ENCODE data around the gene C6orf132. TPM values are rescaled to one million over a fixed set of nuclear protein-coding genes. Genes with fewer than 3 reads are reported as not detected.
"Not testable (repeated sequence)": the region's sequence is repeated elsewhere in the genome, so short reads cannot be mapped to it uniquely, and the experiment has no call there.

Gene C6orf132
- total and polyA plus RNA-seq, 9 donors, result 0.33 to 2.3 (median 0.68) TPM

DNA sequence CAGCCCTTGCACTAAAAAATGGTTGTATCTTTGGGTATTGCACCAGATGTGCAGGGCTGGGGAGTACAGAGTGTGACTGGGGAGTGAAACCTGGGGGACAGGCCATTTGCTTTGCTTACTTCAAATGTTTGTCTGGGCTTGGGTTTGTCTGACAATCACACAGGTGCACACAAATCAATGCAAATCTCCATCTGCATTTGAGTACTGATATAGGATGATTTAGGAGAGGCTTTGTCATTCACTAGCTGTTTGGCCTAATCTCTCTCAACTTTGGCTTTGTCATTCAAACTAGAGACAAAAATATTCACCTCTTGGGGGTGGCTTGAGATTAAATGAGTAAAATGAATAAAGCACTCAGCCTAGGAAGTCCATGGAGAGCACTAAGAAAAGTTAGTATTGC lies 34.6 kb upstream of the C6orf132 start:
- H3K9me3 ChIP-seq (replicated peaks; ENCODE audit: control insufficient read depth, low read depth, low read length), result no peaks in the 10 kb centered on the region
- DNase-seq, result no peak
- H3K4me3 ChIP-seq (ENCODE audit: low read length), result no peak overlapping the region
- H3K4me1 ChIP-seq (ENCODE audit: control insufficient read depth, insufficient read depth, low read length), result peaks cover 5% of the 10 kb centered on the region
- H3K27me3 ChIP-seq (ENCODE audit: control insufficient read depth, insufficient read depth, low read length), result peaks cover 7% of the 10 kb centered on the region
- no peaks in the 10 kb centered on the region for H3K36me3 ChIP-seq (ENCODE audit: control insufficient read depth, insufficient read depth, low read length)
- H3K27ac ChIP-seq (ENCODE audit: low read length), result no peak overlapping the region

DNA sequence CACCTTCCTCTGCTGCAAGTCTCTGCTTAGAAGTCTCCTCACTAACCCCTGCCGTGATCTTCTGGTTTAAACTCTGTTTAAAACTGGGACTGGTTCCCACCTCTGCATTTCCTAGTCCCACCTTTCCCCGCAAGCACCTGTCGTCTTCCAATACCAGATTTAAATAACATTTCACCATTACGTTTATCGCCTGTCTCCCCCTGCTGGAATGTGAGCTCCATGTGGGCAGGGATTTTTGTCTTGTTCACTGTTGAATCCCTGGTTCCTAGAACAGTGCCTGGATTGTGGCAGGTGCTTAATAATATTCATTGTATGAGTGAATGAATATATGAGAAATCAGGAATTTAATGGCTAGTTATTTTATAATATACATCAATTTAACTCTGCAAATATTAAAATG lies 33.4 kb upstream of the C6orf132 start:
- Histone ChIP-seq H3K27ac (ENCODE audit: low read length) (no peak overlapping the region), H3K4me1 (ENCODE audit: control insufficient read depth, insufficient read depth, low read length) (peaks cover 5% of the 10 kb centered on the region), H3K27me3 (ENCODE audit: control insufficient read depth, insufficient read depth, low read length) (peaks cover 7% of the 10 kb centered on the region), H3K9me3 (replicated peaks; ENCODE audit: control insufficient read depth, low read depth, low read length) (no peaks in the 10 kb centered on the region), H3K4me3 (ENCODE audit: low read length) (no peak overlapping the region), H3K36me3 (ENCODE audit: control insufficient read depth, insufficient read depth, low read length) (no peaks in the 10 kb centered on the region)
- no peak for DNase-seq
- 77% methylated on average over 1 of the region's 5 CpGs for WGBS (ENCODE audit: insufficient coverage)

DNA sequence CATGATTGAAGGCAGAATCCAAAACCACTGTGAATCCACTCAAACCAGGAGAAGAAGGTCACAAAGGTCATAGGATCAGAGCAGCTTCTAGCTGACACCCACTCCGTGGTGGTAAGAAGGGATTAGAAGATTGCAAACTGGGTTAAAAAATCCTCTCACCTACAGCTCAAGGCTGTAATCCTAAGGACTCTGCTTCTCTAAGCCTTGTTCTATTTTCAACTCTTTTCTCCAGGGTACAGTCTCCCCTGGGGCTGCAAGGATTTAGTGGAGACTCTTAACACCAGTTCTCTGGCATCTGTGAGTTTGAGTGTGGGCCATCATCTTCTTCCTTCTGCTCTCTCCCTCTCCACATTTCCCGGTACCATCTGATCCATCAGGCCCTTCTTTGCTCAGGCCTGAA lies 30.7 kb upstream of the C6orf132 start, which contains the start of gene GUCA1A:
Gene GUCA1A (plus strand): TSS at position 264 of the 400 bp plus-strand sequence. CDS start 250 bp downstream, outside the sequence.
- H3K27me3 ChIP-seq (ENCODE audit: control insufficient read depth, insufficient read depth, low read length), result peaks cover 5% of the 10 kb centered on the region
- no peak within 1 kb of the TSS for H3K4me3 ChIP-seq (ENCODE audit: low read length)
- no peak within 1 kb of the TSS for H3K27ac ChIP-seq (ENCODE audit: low read length)
- WGBS (ENCODE audit: insufficient coverage), result 88% methylated on average over 1 of the region's 2 CpGs
- H3K4me1 ChIP-seq (ENCODE audit: control insufficient read depth, insufficient read depth, low read length), result peaks cover 4% of the 10 kb centered on the region
- DNase-seq, result no peak
- H3K36me3 ChIP-seq (ENCODE audit: control insufficient read depth, insufficient read depth, low read length), result no peaks in the 10 kb centered on the region
- H3K9me3 ChIP-seq (replicated peaks; ENCODE audit: control insufficient read depth, low read depth, low read length), result no peaks in the 10 kb centered on the region

DNA sequence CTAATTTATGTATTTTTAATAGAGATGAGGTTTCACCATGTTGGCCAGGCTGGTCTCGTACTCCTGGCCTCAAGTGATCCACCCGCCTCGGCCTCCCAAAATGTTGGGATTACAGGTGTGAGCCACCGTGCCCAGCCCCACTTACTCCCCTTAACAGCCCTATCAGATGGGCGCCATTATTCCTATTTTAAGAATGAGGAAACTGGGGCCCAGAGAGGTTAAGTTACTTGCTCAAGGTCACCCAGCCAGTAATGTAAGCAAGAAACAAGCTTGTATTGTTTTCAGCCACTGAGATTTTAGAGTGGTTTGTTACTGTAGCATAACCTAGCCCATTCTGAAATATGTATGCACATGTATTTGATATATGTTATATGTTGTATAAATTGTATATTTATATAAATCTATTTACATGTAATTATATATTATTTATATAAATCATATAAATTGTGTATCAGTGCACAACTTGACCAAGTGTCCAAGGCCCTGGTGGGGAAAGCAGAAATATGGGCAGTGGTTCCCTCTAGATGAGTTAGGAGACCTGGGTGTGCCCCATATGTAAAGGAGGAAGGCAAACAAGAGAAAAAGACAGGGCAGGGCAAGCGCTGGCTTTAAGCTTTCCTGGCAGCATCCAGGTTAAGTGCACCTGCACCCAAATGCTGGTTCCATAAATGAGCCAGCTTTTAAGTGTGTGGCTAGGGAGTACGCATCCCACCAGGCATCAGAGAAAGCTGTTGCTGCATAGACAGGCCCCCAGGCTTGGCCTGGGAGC lies 29.6 kb upstream of the C6orf132 start:
- Histone ChIP-seq H3K4me1 (ENCODE audit: control insufficient read depth, insufficient read depth, low read length) (no peaks in the 10 kb centered on the region), H3K36me3 (ENCODE audit: control insufficient read depth, insufficient read depth, low read length) (no peaks in the 10 kb centered on the region), H3K4me3 (ENCODE audit: low read length) (no peak overlapping the region), H3K27me3 (ENCODE audit: control insufficient read depth, insufficient read depth, low read length) (no peaks in the 10 kb centered on the region), H3K27ac (ENCODE audit: low read length) (no peak overlapping the region), H3K9me3 (replicated peaks; ENCODE audit: control insufficient read depth, low read depth, low read length) (no peaks in the 10 kb centered on the region)
- no peak for DNase-seq
- 86% methylated on average over 4 of the region's 7 CpGs for WGBS (ENCODE audit: insufficient coverage)

DNA sequence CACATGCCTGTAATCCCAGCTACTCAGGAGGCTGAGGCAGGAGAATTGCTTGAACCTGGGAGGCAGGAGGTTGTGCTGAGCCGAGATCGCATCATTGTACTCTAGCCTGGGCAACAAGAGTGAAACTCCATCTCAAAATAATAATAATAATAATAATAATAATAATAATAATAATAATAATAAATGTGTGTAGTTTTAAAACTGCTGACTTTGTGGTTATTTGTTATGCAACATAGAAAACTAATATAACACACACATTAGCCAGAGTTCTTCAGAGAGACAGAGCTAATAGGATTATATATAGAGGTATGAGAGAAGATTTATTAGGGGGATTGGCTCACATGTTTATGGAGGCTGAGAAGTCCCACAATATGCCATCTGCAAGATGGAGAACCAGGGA lies 27.4 kb upstream of the C6orf132 start:
- not testable (repeated sequence) for DNase-seq

DNA sequence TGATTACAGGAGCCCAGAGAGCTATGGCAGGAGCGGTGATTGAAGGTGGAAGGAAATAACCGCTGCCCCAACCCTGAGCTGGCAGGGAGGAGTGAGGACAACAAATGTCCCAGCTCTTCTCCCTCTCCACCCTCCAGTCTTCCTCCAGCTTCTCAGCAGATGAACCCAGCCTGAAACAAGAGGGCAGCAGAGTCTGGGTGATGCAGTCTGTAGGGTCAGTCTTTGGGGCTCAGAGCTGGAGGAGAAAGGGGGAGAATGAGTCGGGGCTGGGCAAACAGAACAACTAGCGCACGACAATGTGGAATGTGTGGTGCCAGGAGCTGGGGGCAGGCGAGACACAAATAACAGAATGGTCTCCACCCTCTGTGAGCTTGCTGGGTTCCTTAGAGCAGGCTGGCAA lies 26.2 kb upstream of the C6orf132 start:
- Histone ChIP-seq H3K27me3 (ENCODE audit: control insufficient read depth, insufficient read depth, low read length) (no peaks in the 10 kb centered on the region), H3K9me3 (replicated peaks; ENCODE audit: control insufficient read depth, low read depth, low read length) (no peaks in the 10 kb centered on the region), H3K27ac (ENCODE audit: low read length) (no peak overlapping the region), H3K36me3 (ENCODE audit: control insufficient read depth, insufficient read depth, low read length) (no peaks in the 10 kb centered on the region), H3K4me3 (ENCODE audit: low read length) (no peak overlapping the region), H3K4me1 (ENCODE audit: control insufficient read depth, insufficient read depth, low read length) (no peaks in the 10 kb centered on the region)
- no peak for DNase-seq
- no CpG with 5 or more reads among the region's 6 CpGs for WGBS (ENCODE audit: insufficient coverage)

More for the DNA sequence above, 27.4 kb upstream of the C6orf132 start:
- H3K9me3 ChIP-seq (replicated peaks; ENCODE audit: control insufficient read depth, low read depth, low read length); H3K4me3 ChIP-seq (ENCODE audit: low read length); H3K27ac ChIP-seq (ENCODE audit: low read length); H3K4me1 ChIP-seq (ENCODE audit: control insufficient read depth, insufficient read depth, low read length); H3K27me3 ChIP-seq (ENCODE audit: control insufficient read depth, insufficient read depth, low read length); H3K36me3 ChIP-seq (ENCODE audit: control insufficient read depth, insufficient read depth, low read length): not testable (repeated sequence)
- WGBS (ENCODE audit: insufficient coverage), result no CpG with 5 or more reads among the region's 2 CpGs

DNA sequence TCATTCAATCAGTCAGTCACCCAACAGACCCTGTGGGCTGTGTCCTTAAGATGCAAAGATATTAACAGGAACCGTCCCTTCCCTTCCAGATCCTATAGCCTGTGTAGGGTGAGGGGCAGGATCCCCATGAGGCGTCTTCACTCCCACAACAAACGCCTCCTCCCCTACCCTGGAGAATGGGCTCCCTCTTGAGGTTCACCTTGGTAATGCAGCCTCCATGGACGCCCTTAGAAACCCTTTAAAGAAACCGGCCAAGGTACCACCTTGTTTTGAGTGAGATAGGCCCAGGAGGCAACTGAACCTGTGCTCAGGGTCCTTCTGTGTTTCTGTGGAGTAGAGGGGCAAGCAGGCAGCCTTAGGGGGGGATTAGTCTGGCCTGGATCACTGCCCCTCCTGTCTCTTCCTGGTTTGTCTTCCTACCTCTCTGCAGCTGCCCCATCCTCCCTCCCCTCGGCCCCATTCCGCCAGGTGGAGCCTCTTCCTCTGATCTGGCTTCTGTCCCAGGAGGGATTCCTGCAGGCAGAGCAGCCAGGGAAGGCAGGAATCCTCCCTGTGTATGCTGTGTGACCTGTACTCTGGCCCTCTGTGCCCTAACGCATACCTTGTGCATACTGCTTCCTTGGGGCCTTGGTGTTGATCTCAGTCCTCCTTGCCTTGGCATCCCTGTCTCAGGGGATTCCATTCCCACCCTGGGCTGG lies 24.2 kb upstream of the C6orf132 start:
- Histone ChIP-seq H3K27ac (ENCODE audit: low read length) (no peak overlapping the region), H3K4me1 (ENCODE audit: control insufficient read depth, insufficient read depth, low read length) (no peaks in the 10 kb centered on the region), H3K36me3 (ENCODE audit: control insufficient read depth, insufficient read depth, low read length) (no peaks in the 10 kb centered on the region), H3K4me3 (ENCODE audit: low read length) (no peak overlapping the region), H3K9me3 (replicated peaks; ENCODE audit: control insufficient read depth, low read depth, low read length) (no peaks in the 10 kb centered on the region), H3K27me3 (ENCODE audit: control insufficient read depth, insufficient read depth, low read length) (peaks cover 2% of the 10 kb centered on the region)
- WGBS (ENCODE audit: insufficient coverage), result 31% methylated on average over 3 of the region's 8 CpGs
- DNase-seq, result peak; percentile 70

DNA sequence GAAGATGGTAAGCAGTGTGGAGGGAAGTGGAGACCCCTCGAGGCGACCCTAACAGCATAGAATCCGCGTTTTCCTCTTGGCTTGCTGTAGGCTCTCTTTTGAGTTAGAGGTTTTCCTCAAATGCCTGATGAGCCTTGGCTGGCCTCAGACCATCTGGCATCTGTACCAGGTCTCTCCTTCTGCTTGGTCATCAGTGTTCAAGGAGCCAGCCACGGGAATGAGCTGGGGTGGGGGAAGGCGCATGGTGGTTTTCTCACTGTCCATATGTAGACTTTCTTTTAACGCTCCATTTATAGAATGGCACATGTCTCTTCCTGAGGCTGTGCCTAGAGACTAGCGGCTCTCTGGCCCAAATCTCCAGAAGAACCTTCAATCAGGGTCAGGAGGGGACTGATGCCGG lies 22.6 kb upstream of the C6orf132 start:
- Histone ChIP-seq H3K36me3 (ENCODE audit: control insufficient read depth, insufficient read depth, low read length) (no peaks in the 10 kb centered on the region), H3K9me3 (replicated peaks; ENCODE audit: control insufficient read depth, low read depth, low read length) (no peaks in the 10 kb centered on the region), H3K27me3 (ENCODE audit: control insufficient read depth, insufficient read depth, low read length) (peaks cover 8% of the 10 kb centered on the region), H3K27ac (ENCODE audit: low read length) (no peak overlapping the region), H3K4me1 (ENCODE audit: control insufficient read depth, insufficient read depth, low read length) (no peaks in the 10 kb centered on the region), H3K4me3 (ENCODE audit: low read length) (no peak overlapping the region)
- 81% methylated on average over 7 of the region's 9 CpGs for WGBS (ENCODE audit: insufficient coverage)
- no peak for DNase-seq

DNA sequence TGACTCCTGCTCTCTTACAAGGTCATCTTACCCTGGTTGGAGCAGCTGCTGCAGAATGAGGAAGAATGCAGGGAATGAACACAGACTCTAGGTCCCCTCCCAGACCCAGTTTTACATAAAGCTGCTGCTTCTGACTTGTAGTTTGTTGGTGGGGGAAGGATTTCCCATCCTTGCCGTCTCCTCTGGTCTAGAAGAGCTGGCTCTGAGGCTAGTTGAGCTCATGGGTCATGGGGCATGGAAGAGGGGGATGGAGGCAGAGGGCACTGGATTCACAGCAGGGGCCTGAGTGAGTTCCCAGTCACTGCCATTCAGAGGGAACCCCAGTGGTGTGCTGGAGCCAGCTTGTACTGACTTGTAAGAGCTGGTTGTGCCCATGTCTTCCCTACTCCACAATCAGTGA lies 21.6 kb upstream of the C6orf132 start:
- Histone ChIP-seq H3K27me3 (ENCODE audit: control insufficient read depth, insufficient read depth, low read length) (peaks cover 10% of the 10 kb centered on the region), H3K4me3 (ENCODE audit: low read length) (no peak overlapping the region), H3K27ac (ENCODE audit: low read length) (no peak overlapping the region), H3K9me3 (replicated peaks; ENCODE audit: control insufficient read depth, low read depth, low read length) (no peaks in the 10 kb centered on the region), H3K4me1 (ENCODE audit: control insufficient read depth, insufficient read depth, low read length) (no peaks in the 10 kb centered on the region), H3K36me3 (ENCODE audit: control insufficient read depth, insufficient read depth, low read length) (no peaks in the 10 kb centered on the region)
- DNase-seq, result no peak
- 0% methylated on average over 1 of the region's 1 CpG for WGBS (ENCODE audit: insufficient coverage)

DNA sequence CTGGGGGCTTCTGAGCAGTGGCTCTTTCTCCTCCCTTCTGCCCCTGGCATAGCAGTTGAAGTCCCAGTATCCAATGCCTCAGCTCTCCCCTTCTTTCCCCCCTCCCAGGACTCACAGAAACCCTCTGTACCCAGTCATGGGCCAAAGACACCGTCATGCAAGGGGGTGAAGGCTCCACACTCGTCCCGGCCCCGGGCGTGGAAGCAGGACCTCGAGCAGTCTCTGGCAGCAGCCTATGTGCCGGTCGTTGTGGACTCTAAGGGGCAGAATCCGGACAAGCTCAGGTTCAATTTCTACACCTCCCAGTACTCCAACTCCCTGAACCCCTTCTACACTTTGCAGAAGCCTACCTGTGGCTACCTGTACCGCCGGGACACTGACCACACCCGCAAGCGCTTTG lies 20.4 kb upstream of the C6orf132 start:
- H3K27ac ChIP-seq (ENCODE audit: low read length), result no peak overlapping the region
- peaks cover 10% of the 10 kb centered on the region for H3K27me3 ChIP-seq (ENCODE audit: control insufficient read depth, insufficient read depth, low read length)
- no peaks in the 10 kb centered on the region for H3K36me3 ChIP-seq (ENCODE audit: control insufficient read depth, insufficient read depth, low read length)
- H3K4me1 ChIP-seq (ENCODE audit: control insufficient read depth, insufficient read depth, low read length), result peaks cover 5% of the 10 kb centered on the region
- DNase-seq, result no peak
- H3K4me3 ChIP-seq (ENCODE audit: low read length), result no peak overlapping the region
- WGBS (ENCODE audit: insufficient coverage), result 77% methylated on average over 8 of the region's 13 CpGs
- H3K9me3 ChIP-seq (replicated peaks; ENCODE audit: control insufficient read depth, low read depth, low read length), result no peaks in the 10 kb centered on the region

Measured in muscle of leg (tissue), 11 donors.